Measurements from ENCODE around the gene REM1.

DNA sequence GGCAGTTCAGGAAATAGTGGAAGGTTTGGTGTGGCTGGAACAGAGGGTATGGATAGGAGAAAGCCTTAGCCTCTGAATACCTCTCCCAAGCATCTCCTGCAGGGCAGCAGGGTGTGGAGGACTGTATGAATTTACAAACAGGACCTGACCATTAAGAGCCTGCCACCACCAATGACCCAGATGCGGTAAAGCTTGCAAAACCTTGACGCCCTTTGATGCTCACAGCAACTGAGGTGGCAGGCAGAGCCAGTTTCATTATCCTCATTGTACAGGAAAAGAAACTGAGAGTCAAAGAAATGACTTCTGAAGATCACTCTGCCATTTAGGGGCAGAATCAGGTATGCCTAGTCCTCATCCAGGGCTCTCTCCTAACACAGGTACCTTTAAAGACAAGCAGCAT, 41.6 kb downstream of the REM1 start:
- TF ChIP-seq, protein P1, sequence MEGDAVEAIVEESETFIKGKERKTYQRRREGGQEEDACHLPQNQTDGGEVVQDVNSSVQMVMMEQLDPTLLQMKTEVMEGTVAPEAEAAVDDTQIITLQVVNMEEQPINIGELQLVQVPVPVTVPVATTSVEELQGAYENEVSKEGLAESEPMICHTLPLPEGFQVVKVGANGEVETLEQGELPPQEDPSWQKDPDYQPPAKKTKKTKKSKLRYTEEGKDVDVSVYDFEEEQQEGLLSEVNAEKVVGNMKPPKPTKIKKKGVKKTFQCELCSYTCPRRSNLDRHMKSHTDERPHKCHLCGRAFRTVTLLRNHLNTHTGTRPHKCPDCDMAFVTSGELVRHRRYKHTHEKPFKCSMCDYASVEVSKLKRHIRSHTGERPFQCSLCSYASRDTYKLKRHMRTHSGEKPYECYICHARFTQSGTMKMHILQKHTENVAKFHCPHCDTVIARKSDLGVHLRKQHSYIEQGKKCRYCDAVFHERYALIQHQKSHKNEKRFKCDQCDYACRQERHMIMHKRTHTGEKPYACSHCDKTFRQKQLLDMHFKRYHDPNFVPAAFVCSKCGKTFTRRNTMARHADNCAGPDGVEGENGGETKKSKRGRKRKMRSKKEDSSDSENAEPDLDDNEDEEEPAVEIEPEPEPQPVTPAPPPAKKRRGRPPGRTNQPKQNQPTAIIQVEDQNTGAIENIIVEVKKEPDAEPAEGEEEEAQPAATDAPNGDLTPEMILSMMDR (conservative IDR thresholded peaks at IDR 0.05; ENCODE audit: low read depth in 2 of 2) = no peak
- TF ChIP-seq, protein P2, sequence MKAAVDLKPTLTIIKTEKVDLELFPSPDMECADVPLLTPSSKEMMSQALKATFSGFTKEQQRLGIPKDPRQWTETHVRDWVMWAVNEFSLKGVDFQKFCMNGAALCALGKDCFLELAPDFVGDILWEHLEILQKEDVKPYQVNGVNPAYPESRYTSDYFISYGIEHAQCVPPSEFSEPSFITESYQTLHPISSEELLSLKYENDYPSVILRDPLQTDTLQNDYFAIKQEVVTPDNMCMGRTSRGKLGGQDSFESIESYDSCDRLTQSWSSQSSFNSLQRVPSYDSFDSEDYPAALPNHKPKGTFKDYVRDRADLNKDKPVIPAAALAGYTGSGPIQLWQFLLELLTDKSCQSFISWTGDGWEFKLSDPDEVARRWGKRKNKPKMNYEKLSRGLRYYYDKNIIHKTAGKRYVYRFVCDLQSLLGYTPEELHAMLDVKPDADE (IDR thresholded peaks at IDR 0.05) = no peak
- TF ChIP-seq EZH2phosphoT487 (IDR thresholded peaks at IDR 0.05; ENCODE audit: unreplicated experiment) (no peak), EZH2 (IDR thresholded peaks at IDR 0.05; ENCODE audit: low read depth, unreplicated experiment) (no peak), POLR2AphosphoS5 (IDR thresholded peaks at IDR 0.05; ENCODE audit: low read depth) (no peak), CREB1 (CRISPR knock-in tag; IDR thresholded peaks at IDR 0.05; ENCODE audit: low read depth) (no peak), JUNB (IDR thresholded peaks at IDR 0.05; ENCODE audit: unreplicated experiment) (no peak)
- TF ChIP-seq, protein P3, sequence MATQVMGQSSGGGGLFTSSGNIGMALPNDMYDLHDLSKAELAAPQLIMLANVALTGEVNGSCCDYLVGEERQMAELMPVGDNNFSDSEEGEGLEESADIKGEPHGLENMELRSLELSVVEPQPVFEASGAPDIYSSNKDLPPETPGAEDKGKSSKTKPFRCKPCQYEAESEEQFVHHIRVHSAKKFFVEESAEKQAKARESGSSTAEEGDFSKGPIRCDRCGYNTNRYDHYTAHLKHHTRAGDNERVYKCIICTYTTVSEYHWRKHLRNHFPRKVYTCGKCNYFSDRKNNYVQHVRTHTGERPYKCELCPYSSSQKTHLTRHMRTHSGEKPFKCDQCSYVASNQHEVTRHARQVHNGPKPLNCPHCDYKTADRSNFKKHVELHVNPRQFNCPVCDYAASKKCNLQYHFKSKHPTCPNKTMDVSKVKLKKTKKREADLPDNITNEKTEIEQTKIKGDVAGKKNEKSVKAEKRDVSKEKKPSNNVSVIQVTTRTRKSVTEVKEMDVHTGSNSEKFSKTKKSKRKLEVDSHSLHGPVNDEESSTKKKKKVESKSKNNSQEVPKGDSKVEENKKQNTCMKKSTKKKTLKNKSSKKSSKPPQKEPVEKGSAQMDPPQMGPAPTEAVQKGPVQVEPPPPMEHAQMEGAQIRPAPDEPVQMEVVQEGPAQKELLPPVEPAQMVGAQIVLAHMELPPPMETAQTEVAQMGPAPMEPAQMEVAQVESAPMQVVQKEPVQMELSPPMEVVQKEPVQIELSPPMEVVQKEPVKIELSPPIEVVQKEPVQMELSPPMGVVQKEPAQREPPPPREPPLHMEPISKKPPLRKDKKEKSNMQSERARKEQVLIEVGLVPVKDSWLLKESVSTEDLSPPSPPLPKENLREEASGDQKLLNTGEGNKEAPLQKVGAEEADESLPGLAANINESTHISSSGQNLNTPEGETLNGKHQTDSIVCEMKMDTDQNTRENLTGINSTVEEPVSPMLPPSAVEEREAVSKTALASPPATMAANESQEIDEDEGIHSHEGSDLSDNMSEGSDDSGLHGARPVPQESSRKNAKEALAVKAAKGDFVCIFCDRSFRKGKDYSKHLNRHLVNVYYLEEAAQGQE (IDR thresholded peaks at IDR 0.05; ENCODE audit: unreplicated experiment) = no peak

Data from GM23338 (cell line).